Naive thymus-derived CD8-positive, alpha-beta T cell (primary cell): ENCODE measurements around the gene DSCAM. TPM values are rescaled to one million over a fixed set of nuclear protein-coding genes. Genes with fewer than 3 reads are reported as not detected.

Source experiments
- ATAC-seq, 2 donors: fragments of 150-1000 bp; cut with Tn5 transposase in 1 of 2; sonication (Bioruptor Pico), chemical (Tn5 transposase) in 1 of 2; 1 replicate in 1 of 2; 2 replicates in 1 of 2; pipeline ENCODE4 v1.10.0; 2021; ENCODE audit warnings: mild to moderate bottlenecking in 2 of 2, moderate library complexity in 2 of 2
- POLR2A ChIA-PET: fragments of 350-600 bp; sonication (Branson Sonifier 250); formaldehyde crosslinking; loops from one replicate; lab custom pipeline; 2021; ENCODE audit warnings: antibody characterized with exemption; lab: Charles Lee
- DNase-seq, 10 donors: peaks; one replicate each; pipeline versions ENCODE4 v3.0.0 to v3.0.0-alpha.2; 2020 to 2022
- H3K27ac Mint-ChIP-seq, 10 donors: one replicate each; pipeline ENCODE4 v1.8.0; 2020 to 2022; ENCODE audit warnings: mild to moderate bottlenecking in 10 of 10, mixed read lengths in 10 of 10, moderate library complexity in 4 of 10, inconsistent platforms in 1 of 10
- H3K27me3 Mint-ChIP-seq, 5 donors: one replicate each; pipeline ENCODE4 v1.8.0; 2021 to 2022; ENCODE audit warnings: mixed read lengths in 5 of 5
- H3K36me3 Mint-ChIP-seq, 3 donors: one replicate each; pipeline ENCODE4 v1.8.0; 2020 to 2022; ENCODE audit warnings: mixed read lengths in 3 of 3, mild to moderate bottlenecking in 2 of 3, inconsistent platforms in 1 of 3
- H3K4me1 Mint-ChIP-seq, 4 donors: one replicate each; pipeline ENCODE4 v1.8.0; 2021 to 2022; ENCODE audit warnings: mixed read lengths in 4 of 4
- H3K4me3 Mint-ChIP-seq, 10 donors: one replicate each; pipeline ENCODE4 v1.8.0; 2020 to 2022; ENCODE audit warnings: mild to moderate bottlenecking in 10 of 10, mixed read lengths in 10 of 10, moderate library complexity in 6 of 10, inconsistent platforms in 1 of 10
- H3K9me3 Mint-ChIP-seq, 9 donors: one replicate each; pipeline ENCODE4 v1.8.0; 2020 to 2022; ENCODE audit warnings: mixed read lengths in 9 of 9, mild to moderate bottlenecking in 3 of 9, inconsistent platforms in 1 of 9, moderate library complexity in 1 of 9
- polyA plus RNA-seq, 3 donors: library from polyadenylated mRNA; unstranded; fragments of 300-500 nt; fragmentation: Illumina TruSeq; gene quantifications; one replicate each; pipeline ENCODE4 v1.2.3, GENCODE V29; 2021
- total RNA-seq, 8 experiments: library from RNA in 2 of 8; stranded (reverse) in 2 of 8; gene quantifications; one replicate each; pipeline ENCODE4 v1.2.3 and lab custom pipeline; 2021 to 2026

Gene DSCAM
- total and polyA plus RNA-seq, 5 experiments from 2014 or later = not detected

DNA sequence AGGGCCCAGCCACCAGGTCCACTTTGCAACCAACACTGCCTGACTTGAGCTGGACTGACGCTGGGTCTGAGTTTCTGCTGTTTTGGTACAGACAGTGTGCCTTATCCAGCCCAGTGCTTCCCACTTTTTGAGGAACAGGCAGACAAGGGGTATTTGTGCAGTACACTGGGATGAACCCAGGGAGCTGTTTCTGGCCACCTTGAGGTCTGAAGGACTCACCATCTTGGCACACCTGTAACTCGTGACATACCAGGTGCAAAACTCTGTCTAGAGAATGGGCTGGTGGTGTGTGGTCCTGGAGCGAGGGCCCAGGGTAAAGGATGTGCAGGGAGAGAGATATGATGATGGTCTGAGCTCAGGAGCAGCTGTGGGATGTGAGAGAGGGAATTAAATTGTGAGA lies 831.1 kb downstream of the DSCAM start:
- POLR2A ChIA-PET = no interaction called here
- Mint-ChIP-seq H3K9me3 (peaks cover 0 to 26% (median 6%) of the 10 kb centered on the region in 9 donors), H3K36me3 (peaks cover 0 to 4% (median 0%) of the 10 kb centered on the region in 3 donors), H3K27me3 (peaks cover 0 to 8% (median 0%) of the 10 kb centered on the region in 5 donors), H3K27ac (no peak overlapping the region), H3K4me1 (peaks cover 0 to 4% (median 0%) of the 10 kb centered on the region in 4 donors), H3K4me3 (no peak overlapping the region)
- no peak for ATAC-seq
- no peak for DNase-seq

DNA sequence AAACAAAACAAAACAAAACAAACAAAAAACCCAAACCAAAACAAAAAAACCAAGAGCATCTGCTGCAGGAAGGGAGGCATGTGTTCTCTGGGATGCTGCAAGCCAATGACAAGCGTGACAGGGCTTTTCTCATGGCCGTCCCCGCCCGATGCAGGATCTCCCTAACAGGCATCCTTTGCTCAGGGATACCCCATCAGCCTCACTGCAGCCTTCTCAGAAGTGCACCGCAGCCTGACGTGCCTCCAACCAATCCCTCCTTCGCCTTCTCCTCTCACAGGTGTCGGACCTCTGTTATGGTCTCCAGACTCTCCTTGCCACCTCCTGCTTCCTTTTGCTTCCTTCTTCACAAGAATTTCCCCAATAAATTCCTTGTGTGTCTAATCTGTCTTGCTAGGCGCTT lies 832.6 kb downstream of the DSCAM start:
- no peak overlapping the region for H3K27ac Mint-ChIP-seq
- no peak overlapping the region for H3K4me3 Mint-ChIP-seq
- DNase-seq (no peak), ATAC-seq (no peak)
- peaks cover 0 to 4% (median 0%) of the 10 kb centered on the region in 4 donors for H3K4me1 Mint-ChIP-seq
- H3K27me3 Mint-ChIP-seq = no peaks in the 10 kb centered on the region
- H3K36me3 Mint-ChIP-seq = peaks cover 0 to 4% (median 0%) of the 10 kb centered on the region in 3 donors
- peaks cover 0 to 21% (median 2%) of the 10 kb centered on the region in 9 donors for H3K9me3 Mint-ChIP-seq
- POLR2A ChIA-PET = no interaction called here

DNA sequence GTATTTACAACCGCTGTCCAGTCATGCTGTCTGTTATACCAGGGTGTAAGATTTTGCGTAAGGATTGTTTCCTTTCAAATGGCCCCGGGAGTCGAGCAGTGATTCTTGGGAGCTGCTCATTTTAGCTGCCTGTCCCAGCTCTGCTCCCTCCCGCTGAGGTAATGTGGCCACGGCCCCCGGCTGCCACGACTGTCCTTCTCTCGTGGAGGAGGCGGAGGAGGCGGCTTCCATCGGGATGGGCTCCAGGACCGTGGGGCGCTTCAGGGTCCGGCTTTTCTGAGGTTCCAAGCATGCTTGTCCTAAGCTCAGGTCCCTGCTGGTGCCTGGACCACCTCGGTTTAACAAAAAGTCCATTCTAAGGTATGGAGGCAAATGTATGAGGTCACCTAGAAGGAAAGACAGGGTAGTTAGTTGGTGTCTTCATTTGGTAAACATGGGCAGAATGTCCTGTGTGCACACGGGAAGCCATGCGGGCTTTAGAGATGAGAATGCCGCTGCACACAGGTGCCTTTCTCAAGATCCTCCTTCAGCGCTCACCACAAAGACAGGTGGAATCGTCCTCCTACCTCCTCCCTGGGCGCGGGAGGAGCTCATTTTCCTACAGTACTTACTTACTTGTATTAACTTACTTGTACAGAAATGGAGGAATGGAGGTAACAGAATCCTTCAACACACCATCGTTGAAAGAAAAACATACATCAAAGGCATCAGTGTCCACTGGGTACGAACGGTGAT lies 833.8 kb downstream of the DSCAM start:
- H3K4me3 Mint-ChIP-seq = no peak overlapping the region
- H3K9me3 Mint-ChIP-seq = peaks cover 0 to 21% (median 3%) of the 10 kb centered on the region in 9 donors
- H3K4me1 Mint-ChIP-seq = peaks cover 0 to 4% (median 0%) of the 10 kb centered on the region in 4 donors
- H3K36me3 Mint-ChIP-seq = peaks cover 0 to 4% (median 0%) of the 10 kb centered on the region in 3 donors
- ATAC-seq (no peak), DNase-seq (no peak)
- H3K27ac Mint-ChIP-seq = no peak overlapping the region
- POLR2A ChIA-PET = no interaction called here
- H3K27me3 Mint-ChIP-seq = no peaks in the 10 kb centered on the region

DNA sequence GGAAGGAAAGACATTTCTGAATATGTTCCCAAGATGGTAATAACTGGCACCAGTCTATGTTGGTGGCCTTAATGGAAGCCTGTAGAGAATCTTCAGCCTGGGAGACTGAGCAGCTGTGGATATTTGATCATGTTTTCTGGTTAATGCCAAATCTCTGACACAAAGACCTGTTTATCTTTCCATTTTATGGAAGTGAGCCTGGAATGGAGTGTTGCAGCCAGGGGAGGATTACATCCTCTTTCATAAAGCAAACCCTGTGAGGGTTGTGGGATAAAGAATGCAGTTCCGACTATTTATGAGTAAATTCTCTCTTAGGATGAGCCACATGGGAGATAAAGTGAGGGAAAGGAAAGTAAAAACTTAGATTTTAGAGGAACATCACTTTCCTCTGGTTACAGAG lies 835.6 kb downstream of the DSCAM start:
- Mint-ChIP-seq H3K4me1 (peaks cover 0 to 4% (median 0%) of the 10 kb centered on the region in 4 donors), H3K27ac (no peak overlapping the region), H3K27me3 (no peaks in the 10 kb centered on the region), H3K9me3 (peaks cover 0 to 21% (median 3%) of the 10 kb centered on the region in 9 donors), H3K36me3 (peaks cover 0 to 4% (median 0%) of the 10 kb centered on the region in 3 donors), H3K4me3 (no peak overlapping the region)
- no peak for DNase-seq
- ATAC-seq = no peak
- POLR2A ChIA-PET = no interaction called here

DNA sequence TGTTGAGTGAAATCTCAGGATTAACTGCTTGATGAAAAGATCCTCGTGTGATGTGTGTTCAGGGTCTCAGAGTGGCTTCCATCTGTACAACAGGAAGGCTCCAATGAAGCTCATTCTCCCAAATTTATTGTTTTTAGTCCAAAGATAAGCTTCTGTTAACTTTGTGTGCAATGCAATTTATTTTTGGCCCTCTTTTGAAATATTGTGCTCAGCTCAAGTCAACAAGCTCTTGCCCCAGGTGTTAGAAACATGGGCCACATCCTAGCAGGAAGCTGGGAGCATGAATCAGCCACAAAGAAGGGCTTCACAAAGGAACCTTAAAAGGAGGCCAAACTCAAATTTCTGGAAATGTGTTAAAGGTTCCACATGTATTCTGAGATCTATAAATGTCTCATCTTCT lies 844.0 kb downstream of the DSCAM start:
- POLR2A ChIA-PET = no interaction called here
- Mint-ChIP-seq H3K27me3 (peaks cover 0 to 23% (median 3%) of the 10 kb centered on the region in 5 donors), H3K4me3 (no peak overlapping the region), H3K36me3 (no peaks in the 10 kb centered on the region), H3K4me1 (no peaks in the 10 kb centered on the region), H3K27ac (no peak overlapping the region), H3K9me3 (peaks cover 0 to 14% (median 0%) of the 10 kb centered on the region in 9 donors)
- ATAC-seq (no peak), DNase-seq (no peak)

DNA sequence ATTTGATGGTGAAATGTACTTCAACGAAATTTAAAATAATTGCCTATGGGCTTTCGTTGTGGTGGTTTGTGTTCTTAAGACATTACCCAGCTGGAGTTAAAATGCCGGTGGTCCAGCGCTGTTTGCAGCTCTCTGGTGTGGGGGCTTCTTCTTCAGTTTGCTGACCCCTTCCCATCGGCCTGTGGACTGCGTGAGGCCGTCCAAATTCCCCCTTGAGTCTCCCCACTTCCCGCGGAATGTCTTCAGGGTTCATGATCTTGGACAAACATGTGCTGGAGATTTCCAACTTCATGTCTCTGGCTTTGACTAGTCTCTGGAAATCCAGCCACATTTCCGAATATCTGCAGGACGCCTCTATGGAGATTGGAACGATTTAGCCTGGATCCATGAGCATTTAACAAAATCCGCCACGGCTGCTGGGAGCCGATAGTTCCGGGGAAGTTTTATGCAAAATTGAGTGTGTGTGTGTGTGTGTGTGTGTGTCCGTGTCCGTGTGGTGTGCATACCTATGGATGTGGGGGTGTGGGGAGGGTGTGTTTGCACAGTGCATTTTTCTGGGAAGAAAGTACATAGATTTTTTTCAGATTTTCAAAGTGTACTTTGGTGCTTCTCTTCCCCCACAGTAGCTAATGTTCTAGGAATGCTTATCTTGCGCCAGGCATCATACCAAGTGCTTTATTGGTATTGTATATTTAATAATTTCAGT lies 862.5 kb downstream of the DSCAM start:
- Mint-ChIP-seq H3K27me3 (no peaks in the 10 kb centered on the region), H3K4me1 (no peaks in the 10 kb centered on the region), H3K9me3 (peaks cover 0 to 6% (median 0%) of the 10 kb centered on the region in 9 donors), H3K27ac (no peak overlapping the region), H3K4me3 (no peak overlapping the region), H3K36me3 (no peaks in the 10 kb centered on the region)
- no peak for ATAC-seq
- DNase-seq = no peak
- POLR2A ChIA-PET = no interaction called here

DNA sequence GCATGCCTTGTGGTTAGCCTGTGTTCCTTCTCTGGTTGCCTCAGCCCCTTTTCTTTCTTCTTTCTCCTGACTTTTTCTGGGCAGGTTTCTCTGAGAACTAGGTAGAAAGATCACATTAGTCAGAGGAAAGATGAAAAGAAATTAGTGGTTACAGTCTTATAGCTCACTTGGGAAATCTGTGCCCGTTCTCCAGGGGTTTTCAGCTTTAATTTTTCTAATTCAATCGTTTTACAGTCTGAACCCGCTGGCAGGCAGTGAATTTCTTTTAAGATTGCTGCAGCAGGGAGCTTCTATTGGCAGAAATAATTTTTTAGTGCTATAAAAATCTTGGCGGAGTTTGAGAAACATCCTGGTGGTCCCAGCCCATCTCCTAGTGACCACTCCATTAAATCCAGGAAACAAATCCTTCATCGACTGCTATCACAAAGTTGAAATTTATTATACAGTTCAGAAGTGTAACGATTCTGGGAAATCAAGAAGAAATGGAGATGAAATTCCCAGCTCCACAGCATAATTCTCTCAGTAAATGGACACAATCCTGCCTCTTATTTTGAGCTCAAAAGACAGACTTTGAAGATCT lies 866.6 kb downstream of the DSCAM start:
- H3K36me3 Mint-ChIP-seq = no peaks in the 10 kb centered on the region
- H3K27ac Mint-ChIP-seq = no peak overlapping the region
- H3K4me3 Mint-ChIP-seq = no peak overlapping the region
- no peaks in the 10 kb centered on the region for H3K4me1 Mint-ChIP-seq
- DNase-seq (no peak), ATAC-seq (no peak)
- H3K27me3 Mint-ChIP-seq = peaks cover 0 to 14% (median 8%) of the 10 kb centered on the region in 5 donors
- POLR2A ChIA-PET = no interaction called here
- H3K9me3 Mint-ChIP-seq = peaks cover 0 to 8% (median 4%) of the 10 kb centered on the region in 9 donors

DNA sequence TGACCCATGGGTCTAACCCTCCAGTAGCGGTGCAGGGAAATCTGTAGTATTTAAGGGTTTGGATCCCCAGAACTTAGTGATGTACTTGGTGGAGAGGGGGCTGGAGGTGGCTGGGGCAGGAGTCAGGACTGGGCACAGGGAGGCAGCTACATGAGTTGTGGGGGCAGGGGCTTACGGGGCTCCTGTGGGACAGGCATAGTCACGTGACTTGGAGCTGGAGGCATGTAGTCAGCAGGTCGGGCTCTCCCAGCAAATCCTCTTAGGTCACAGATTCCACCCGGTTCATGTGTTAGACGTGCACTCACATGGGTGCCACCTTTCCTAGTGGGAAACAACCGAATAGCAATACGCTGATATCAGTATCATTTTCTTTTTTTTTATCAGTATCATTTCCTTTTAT lies 867.6 kb downstream of the DSCAM start:
- Mint-ChIP-seq H3K27ac (no peak overlapping the region), H3K27me3 (peaks cover 0 to 14% (median 8%) of the 10 kb centered on the region in 5 donors), H3K4me3 (no peak overlapping the region)

DNA sequence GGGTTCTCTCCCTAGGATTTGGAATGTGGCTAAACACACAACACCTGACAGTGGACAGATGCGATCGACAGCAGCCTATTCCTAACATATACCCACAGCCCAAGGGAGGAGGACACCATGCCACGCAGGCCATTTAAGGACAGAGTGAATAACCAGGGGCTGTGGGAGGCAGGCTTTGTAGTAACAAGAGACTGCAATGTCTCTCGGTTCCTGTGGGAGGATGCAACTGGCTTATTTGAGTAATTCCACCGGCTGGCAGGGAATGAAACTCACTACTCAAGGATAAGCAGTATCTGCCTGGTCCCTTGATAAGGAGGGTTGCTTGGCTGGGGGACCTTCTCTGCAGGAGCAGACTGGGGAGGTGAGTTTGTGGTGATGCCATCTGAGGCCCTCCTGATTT lies 870.2 kb downstream of the DSCAM start:
- H3K4me1 Mint-ChIP-seq = no peaks in the 10 kb centered on the region
- H3K9me3 Mint-ChIP-seq = peaks cover 0 to 8% (median 4%) of the 10 kb centered on the region in 9 donors
- peaks cover 0 to 14% (median 8%) of the 10 kb centered on the region in 5 donors for H3K27me3 Mint-ChIP-seq
- no peak for ATAC-seq
- DNase-seq = no peak
- H3K36me3 Mint-ChIP-seq = no peaks in the 10 kb centered on the region
- POLR2A ChIA-PET = no interaction called here
- no peak overlapping the region for H3K27ac Mint-ChIP-seq
- no peak overlapping the region for H3K4me3 Mint-ChIP-seq

More for the DNA sequence above, 867.6 kb downstream of the DSCAM start:
- Mint-ChIP-seq H3K4me1 (no peaks in the 10 kb centered on the region), H3K9me3 (peaks cover 0 to 8% (median 4%) of the 10 kb centered on the region in 9 donors), H3K36me3 (no peaks in the 10 kb centered on the region)
- DNase-seq = no peak
- POLR2A ChIA-PET = no interaction called here
- ATAC-seq = no peak

DNA sequence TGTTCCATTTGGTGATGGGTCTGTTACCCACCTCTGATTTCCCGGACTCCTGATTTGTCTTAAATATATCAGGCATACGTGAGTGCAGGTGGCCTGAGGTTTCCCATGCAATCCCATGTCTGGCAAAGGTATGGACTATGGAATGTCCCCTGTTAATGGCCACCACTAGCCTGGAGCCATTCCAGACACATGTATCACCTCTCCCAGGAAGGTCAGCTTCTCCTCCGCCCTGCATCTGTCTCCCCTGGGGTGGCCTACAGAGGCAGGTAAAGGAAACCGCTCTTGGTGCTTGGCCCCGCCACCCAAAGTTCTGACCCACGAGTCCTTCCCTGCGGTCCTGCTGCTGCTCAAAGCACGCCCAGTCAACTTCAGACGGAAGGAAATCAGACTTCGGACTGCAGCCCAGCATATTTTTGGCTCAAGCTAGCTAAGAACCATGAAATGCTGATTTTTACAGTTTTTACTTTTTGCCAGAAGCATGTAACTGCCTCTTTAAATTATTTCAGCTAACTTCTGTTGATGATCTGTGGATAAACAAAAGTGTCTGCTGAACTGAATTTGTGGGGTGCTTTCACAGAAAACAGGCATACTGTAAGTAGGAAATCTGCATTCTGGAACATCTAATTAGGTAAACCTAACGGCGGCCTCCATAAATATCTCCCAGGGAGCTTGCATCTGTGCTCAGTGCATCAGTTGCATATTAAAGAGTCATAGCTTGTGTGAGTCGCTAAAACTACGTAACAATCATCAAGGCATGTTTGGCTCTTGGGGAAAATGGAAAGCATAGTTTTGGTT lies 873.8 kb downstream of the DSCAM start:
- DNase-seq = no peak
- no peak for ATAC-seq
- Mint-ChIP-seq H3K4me3 (no peak overlapping the region), H3K27ac (no peak overlapping the region), H3K27me3 (peaks cover 0 to 11% (median 6%) of the 10 kb centered on the region in 5 donors), H3K9me3 (peaks cover 0 to 16% (median 8%) of the 10 kb centered on the region in 9 donors), H3K4me1 (no peaks in the 10 kb centered on the region), H3K36me3 (no peaks in the 10 kb centered on the region)
- POLR2A ChIA-PET = no interaction called here

DNA sequence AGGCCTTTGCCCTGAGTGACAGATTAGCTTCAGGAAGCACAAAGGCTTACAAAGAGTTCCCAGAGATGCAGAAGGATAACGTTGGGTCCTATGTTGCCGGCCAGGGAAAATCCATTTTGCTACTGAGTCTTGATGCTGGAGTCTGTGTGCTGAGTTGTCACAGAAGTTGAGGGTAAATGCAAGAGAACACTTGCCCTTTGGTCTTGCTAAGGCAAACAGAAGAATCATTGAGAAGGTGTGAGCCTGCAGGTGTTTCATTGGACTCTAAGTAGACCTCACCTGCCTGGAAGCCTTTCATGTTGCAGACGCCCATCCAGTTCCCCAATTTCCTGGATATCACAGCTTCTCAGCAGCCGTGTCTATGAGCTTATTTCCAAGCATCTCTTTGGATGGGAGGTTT lies 874.5 kb downstream of the DSCAM start:
- Mint-ChIP-seq H3K36me3 (peaks cover 0 to under 1% (median 0%) of the 10 kb centered on the region in 3 donors), H3K4me3 (no peak overlapping the region), H3K27ac (no peak overlapping the region), H3K4me1 (no peaks in the 10 kb centered on the region), H3K27me3 (peaks cover 0 to 9% (median 5%) of the 10 kb centered on the region in 5 donors), H3K9me3 (peaks cover 0 to 16% (median 8%) of the 10 kb centered on the region in 9 donors)
- POLR2A ChIA-PET = no interaction called here
- ATAC-seq = no peak
- no peak for DNase-seq

DNA sequence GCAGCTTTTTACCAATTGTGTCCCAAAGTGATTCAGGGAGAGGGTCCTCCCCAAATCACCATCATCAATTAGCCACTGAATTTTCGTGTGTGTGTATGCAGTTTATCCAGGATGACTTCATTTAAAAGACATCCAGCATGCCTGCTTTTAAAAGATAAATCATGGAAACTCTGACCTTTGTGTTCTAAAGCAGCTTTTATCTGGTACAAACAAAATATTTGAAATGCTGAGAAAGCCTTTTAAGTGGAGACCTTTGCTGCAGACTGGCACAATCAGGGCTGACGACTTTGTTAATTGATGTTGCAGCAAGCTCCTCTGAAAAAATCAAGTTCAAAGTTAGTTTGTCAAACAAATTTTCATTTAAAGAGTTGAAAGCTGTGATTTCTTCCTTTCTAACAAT lies 875.0 kb downstream of the DSCAM start:
- H3K4me1 Mint-ChIP-seq = no peaks in the 10 kb centered on the region
- POLR2A ChIA-PET = no interaction called here

More for the DNA sequence above, 875.0 kb downstream of the DSCAM start:
- Mint-ChIP-seq H3K27ac (no peak overlapping the region), H3K4me3 (no peak overlapping the region), H3K36me3 (peaks cover 0 to 6% (median 0%) of the 10 kb centered on the region in 3 donors), H3K27me3 (peaks cover 0 to 9% (median 5%) of the 10 kb centered on the region in 5 donors), H3K9me3 (peaks cover 0 to 19% (median 8%) of the 10 kb centered on the region in 9 donors)
- DNase-seq (no peak), ATAC-seq (no peak)
